Fibroblast of the aortic adventitia (primary cell): ENCODE measurements around the gene MRC1. TPM values are rescaled to one million over a fixed set of nuclear protein-coding genes. Genes with fewer than 3 reads are reported as not detected.
A peak's percentile ranks its signal among the peaks of the same experiment; 100 is the strongest.

ENCODE experiments used
- DNase-seq: peaks from one replicate; pipeline ENCODE4 v3.0.0-alpha.2; 2010; ENCODE audit warnings: low read depth
- H3K4me3 ChIP-seq: 2 replicates; pipeline ENCODE4 v1.5.1; 2011; ENCODE audit warnings: low read depth, mild to moderate bottlenecking, control low read depth, low read length, moderate library complexity
- total RNA-seq: library from RNA; depleted of rRNA; stranded (reverse); fragments of >200 nt; gene quantifications from 2 replicates; pipeline ENCODE4 v1.2.3, GENCODE V29; 2012; ENCODE audit warnings: low replicate concordance
- TF ChIP-seq, protein P1 (sequence below): IDR thresholded peaks from 2 replicates; pipeline ENCODE4 v1.5.1; 2011; ENCODE audit warnings: mild to moderate bottlenecking, low read length, control low read depth, inconsistent platforms; ENCODE audit not compliant: insufficient read depth

Gene MRC1
- 0.08 and 0.09 TPM in 2 replicates for total RNA-seq

DNA sequence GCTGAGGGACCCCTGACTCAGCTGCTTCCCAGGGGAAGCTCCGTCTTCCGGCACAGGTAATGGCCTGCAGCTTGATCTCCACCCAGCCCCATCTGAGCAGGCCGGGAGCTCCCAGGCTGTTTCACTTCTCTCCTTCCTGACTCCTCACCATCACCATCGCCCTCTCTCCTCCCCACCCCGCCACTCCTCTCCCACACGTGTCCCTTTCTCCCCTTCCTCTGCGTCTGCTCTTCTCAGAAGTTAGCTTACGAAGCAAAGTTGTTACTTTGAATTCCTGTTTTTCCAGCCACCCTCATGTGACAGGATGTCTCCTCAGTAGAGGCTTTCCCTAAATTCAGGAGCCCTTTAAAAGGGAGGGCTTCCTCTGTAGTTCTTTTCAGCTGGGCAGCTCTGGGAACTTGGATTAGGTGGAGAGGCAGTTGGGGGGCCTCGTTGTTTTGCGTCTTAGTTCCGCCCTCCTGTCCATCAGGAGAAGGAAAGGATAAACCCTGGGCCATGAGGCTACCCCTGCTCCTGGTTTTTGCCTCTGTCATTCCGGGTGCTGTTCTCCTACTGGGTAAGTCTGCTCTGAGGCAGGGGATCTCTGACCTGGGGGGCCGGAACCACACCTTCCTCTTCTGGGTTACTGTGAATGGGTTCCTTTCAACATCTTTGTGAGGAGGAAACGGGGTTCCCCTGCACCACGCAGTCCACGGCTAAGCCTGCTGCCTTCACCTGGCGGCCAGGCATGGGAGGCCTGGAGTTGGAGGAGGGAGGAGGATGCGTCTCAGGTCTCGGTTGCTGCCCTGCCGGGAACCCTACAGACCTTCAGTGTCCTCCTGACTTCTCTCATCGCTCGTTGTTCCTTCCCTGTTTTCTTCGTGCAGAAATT lies at the start of gene MRC1:
TSS of gene MRC1 (plus strand) at position 378 of the 871 bp plus-strand sequence. CDS start at position 496, 118 bp downstream.
- no peak for DNase-seq
- TF ChIP-seq, protein P1, sequence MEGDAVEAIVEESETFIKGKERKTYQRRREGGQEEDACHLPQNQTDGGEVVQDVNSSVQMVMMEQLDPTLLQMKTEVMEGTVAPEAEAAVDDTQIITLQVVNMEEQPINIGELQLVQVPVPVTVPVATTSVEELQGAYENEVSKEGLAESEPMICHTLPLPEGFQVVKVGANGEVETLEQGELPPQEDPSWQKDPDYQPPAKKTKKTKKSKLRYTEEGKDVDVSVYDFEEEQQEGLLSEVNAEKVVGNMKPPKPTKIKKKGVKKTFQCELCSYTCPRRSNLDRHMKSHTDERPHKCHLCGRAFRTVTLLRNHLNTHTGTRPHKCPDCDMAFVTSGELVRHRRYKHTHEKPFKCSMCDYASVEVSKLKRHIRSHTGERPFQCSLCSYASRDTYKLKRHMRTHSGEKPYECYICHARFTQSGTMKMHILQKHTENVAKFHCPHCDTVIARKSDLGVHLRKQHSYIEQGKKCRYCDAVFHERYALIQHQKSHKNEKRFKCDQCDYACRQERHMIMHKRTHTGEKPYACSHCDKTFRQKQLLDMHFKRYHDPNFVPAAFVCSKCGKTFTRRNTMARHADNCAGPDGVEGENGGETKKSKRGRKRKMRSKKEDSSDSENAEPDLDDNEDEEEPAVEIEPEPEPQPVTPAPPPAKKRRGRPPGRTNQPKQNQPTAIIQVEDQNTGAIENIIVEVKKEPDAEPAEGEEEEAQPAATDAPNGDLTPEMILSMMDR: no peak
- H3K4me3 ChIP-seq: no peak within 1 kb of the TSS

DNA sequence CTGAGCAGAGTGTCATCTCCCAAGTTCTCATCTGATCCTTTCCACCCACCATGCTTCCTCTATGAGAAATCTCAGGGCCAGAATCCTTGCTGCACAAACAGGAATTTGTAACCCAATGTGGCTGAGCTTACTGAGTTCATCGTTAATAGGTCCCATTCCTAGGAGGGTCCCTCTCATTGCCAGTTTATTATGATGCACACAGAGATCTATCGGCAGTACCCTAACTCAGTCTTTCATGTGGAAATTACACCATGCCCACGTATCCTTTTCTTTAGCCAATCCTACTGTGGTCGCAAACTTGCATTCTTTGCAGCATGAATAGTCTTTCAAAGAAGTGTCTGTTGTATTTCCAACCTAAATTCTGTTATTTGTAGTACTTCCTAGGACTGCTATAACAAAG lies 45.0 kb upstream of the MRC1 start:
- H3K4me3 ChIP-seq: no peak overlapping the region
- DNase-seq: no peak
- TF ChIP-seq, protein P1: no peak

DNA sequence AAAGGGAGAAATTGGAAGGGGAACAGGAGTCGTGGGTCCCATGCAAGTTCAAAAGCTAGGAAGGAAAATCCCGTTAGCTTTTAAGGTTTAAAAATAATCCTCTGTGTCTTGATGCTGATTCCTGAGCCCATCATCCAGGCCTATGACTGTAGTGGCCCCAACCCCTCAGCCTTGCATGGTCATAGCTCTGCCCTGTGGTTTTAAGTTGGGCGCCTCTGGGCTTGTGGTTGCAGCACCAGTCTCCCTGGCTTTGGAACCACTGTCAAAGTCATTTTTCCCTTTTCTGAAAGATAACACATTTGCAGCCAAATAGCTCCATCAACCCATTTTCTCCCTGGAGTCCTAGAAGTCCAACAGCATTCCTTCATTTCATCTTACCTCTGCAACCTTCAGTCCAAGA lies 43.5 kb upstream of the MRC1 start:
- DNase-seq: no peak
- TF ChIP-seq, protein P1: no peak
- no peak overlapping the region for H3K4me3 ChIP-seq

DNA sequence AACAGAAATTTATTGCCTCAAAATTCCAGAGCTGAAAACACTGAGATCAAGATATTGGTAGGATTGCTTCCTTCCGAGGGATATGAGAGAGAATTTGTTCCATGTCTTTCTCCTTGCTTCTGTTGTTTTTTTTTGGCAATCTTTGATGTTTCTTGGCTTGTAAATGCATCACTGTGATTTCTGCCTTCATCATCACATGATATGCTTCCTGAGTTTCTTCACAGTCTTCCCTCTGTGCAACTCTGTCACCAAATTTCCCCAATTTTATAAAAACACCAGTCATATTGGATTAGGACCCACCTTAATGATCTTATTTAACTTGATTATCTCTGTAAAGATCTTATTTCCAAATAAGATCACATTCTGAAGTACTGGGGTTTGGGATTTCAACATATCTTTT lies 42.4 kb upstream of the MRC1 start:
- peak; percentile 37 for DNase-seq
- no peak overlapping the region for H3K4me3 ChIP-seq
- TF ChIP-seq, protein P1: no peak

DNA sequence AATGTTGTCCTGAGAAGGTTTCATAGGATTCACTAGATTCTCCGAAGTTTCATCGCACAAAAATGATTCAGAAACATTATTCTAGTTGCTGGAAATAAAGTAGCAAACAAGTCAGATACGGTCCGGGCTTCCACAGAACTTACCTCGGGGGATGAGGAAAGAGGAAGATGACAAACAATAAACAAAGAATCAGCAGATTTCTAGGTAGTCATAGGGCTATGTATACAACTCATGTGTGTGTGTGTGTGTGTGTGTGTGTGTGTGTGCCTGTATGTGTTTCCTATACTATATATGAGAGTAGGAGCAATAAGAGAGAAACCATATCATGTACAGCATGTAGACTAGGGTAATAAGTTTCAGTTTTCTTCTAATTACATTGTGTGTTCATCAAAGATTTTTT lies 40.7 kb upstream of the MRC1 start:
- TF ChIP-seq, protein P1: no peak
- H3K4me3 ChIP-seq: no peak overlapping the region
- DNase-seq: no peak

DNA sequence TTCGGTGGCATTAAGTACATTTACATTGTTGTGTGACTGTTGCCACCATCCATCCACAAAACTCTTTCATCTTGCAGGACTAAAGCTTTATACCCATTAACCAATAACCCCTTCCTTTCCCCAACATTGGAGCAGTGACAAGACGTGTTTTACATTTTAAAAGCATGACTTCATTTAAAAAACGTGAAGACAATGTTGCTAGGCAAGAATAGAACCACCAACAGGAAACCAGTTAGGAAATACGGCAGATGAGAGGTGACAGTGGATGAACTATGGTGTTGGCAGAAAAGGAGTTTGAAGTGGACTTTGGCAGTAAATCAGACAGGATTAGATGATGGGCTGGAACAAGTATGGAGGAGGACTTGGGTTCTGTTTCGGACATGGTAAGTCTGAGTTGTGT lies 40.2 kb upstream of the MRC1 start:
- H3K4me3 ChIP-seq: no peak overlapping the region
- DNase-seq: peak; percentile 70
- TF ChIP-seq, protein P1: no peak
